MG63 (cell line): Measurements from ENCODE around the gene TFB1M. TPM values are rescaled to one million over a fixed set of nuclear protein-coding genes. Genes with fewer than 3 reads are reported as not detected.
"Not testable (repeated sequence)": the region's sequence is repeated elsewhere in the genome, so short reads cannot be mapped to it uniquely, and the experiment has no call there.

Experiments used
- DNase-seq: peaks from one replicate; pipeline ENCODE4 v3.0.0-alpha.2; 2020
- H3K27me3 ChIP-seq: fragments of 250-450 bp; sonication (Bioruptor Pico); 2 replicates; pipeline ENCODE4 v1.5.1; 2020; ENCODE audit warnings: mild to moderate bottlenecking, moderate library complexity
- H3K36me3 ChIP-seq: fragments of 250-450 bp; sonication (Bioruptor Pico); 2 replicates; pipeline ENCODE4 v1.5.1; 2020; ENCODE audit warnings: mild to moderate bottlenecking, moderate library complexity
- H3K4me3 ChIP-seq: fragments of 250-450 bp; sonication (Bioruptor Pico); 2 replicates; pipeline ENCODE4 v1.5.1; 2020; ENCODE audit warnings: mild to moderate bottlenecking, moderate library complexity
- H3K9me3 ChIP-seq: fragments of 250-450 bp; sonication (Bioruptor Pico); 2 replicates; pipeline ENCODE4 v1.5.1; 2020; ENCODE audit warnings: mild to moderate bottlenecking, moderate library complexity
- total RNA-seq: library from RNA; depleted of rRNA; stranded (reverse); fragments of >200 nt; shearing (Covaris generic); gene quantifications from 2 replicates; pipeline ENCODE4 v1.2.3, GENCODE V29; 2014; ENCODE audit warnings: low replicate concordance; rRNA removed

Gene TFB1M
- 7.1 and 20.6 TPM in 2 replicates for total RNA-seq

- Histone ChIP-seq H3K4me3 (peak within 1 kb of the TSS; percentile 98), H3K36me3 (peaks cover 18% of the 10 kb centered on the region), H3K9me3 (no peaks in the 10 kb centered on the region), H3K27me3 (no peaks in the 10 kb centered on the region)
- peak; percentile 98 for DNase-seq
Measured at GRCh38 chr6:155314092-155314772, at the start of gene TFB1M. TFB1M (minus strand) TSS chr6:155314484; CDS start chr6:155314428, 56 bp downstream.

GRCh38 chr6:155364021-155364420 is 49.7 kb upstream of the TFB1M start:
- H3K27me3 ChIP-seq, H3K36me3 ChIP-seq, H3K4me3 ChIP-seq, H3K9me3 ChIP-seq, DNase-seq: not testable (repeated sequence)

GRCh38 chr6:155362968-155363632 is 48.8 kb upstream of the TFB1M start:
- not testable (repeated sequence) for H3K4me3 ChIP-seq, H3K27me3 ChIP-seq, H3K9me3 ChIP-seq, DNase-seq, H3K36me3 ChIP-seq

GRCh38 chr6:155354167-155354566 is 39.9 kb upstream of the TFB1M start:
- DNase-seq = no peak
- Histone ChIP-seq H3K9me3 (peaks cover 7% of the 10 kb centered on the region), H3K27me3 (no peaks in the 10 kb centered on the region), H3K36me3 (no peaks in the 10 kb centered on the region), H3K4me3 (no peak overlapping the region)

DNA sequence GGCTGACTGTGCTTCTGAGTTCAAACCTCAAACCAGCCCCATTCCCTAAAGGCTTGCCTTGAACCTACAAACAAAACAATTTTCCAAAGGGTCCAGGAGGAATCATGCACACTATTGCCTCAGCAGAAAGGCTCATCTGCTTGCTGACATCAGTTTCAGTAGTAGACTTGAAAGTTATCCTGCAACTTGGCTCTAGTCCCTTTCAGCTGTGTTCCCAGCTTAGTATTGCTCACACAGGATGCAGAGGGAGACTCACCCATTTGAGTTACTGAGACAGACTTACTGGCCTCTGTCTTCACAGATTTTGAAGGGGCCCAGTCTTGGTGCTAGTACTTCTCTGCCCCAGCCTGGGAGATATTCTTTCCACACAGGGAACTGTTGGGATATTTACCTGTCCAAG is 38.5 kb upstream of the TFB1M start:
- no peaks in the 10 kb centered on the region for H3K36me3 ChIP-seq
- DNase-seq = no peak
- peaks cover 7% of the 10 kb centered on the region for H3K9me3 ChIP-seq
- no peaks in the 10 kb centered on the region for H3K27me3 ChIP-seq
- no peak overlapping the region for H3K4me3 ChIP-seq

- H3K27me3 ChIP-seq = no peaks in the 10 kb centered on the region
- DNase-seq = no peak
- no peaks in the 10 kb centered on the region for H3K36me3 ChIP-seq
- H3K9me3 ChIP-seq = peaks cover 7% of the 10 kb centered on the region
- H3K4me3 ChIP-seq = no peak overlapping the region
Measured at GRCh38 chr6:155352130-155352420, 37.8 kb upstream of the TFB1M start.

DNA sequence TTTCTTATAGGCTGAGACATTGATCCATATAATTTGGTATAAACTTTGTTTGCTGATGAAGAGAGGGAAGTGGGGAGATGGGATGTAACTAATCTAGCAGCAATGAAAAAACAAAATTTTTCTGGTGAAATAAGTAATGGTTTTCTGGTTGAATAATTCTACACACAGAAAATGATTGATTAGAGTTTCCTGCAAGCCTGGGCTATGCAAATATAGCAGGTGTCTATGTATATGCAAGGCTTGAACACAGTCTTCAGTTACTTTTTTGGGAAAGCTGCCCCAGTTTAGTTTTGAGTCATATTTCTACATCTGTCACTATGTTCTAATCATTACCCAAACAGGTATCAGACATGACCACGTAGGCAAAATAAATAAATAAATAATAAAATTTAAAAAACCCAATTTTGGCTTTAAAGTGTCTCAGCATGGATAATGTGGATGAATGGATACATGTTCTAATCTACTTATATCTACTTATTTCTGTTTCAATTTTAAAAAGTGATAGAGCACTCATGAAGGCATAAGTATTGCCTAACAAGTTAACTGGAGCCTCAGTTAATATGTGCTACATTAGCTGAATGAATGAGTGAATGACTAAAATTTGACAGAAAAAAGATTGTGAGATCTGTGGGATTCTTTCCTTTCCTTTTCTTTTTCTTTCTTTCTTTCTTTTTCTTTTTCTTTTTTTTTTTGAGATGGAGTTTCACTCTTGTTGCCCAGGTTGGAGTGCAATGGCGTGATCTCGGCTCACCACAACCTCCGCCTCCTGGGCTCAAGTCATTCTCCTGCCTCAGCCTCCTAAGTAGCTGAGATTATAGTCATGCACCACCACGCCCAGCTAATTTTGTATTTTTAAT is 37.2 kb upstream of the TFB1M start:
- Histone ChIP-seq H3K27me3 (no peaks in the 10 kb centered on the region), H3K9me3 (peaks cover 7% of the 10 kb centered on the region), H3K36me3 (no peaks in the 10 kb centered on the region), H3K4me3 (no peak overlapping the region)
- no peak for DNase-seq

GRCh38 chr6:155349956-155350355 is 35.7 kb upstream of the TFB1M start:
- Histone ChIP-seq H3K9me3 (peaks cover 7% of the 10 kb centered on the region), H3K36me3 (no peaks in the 10 kb centered on the region), H3K27me3 (no peaks in the 10 kb centered on the region), H3K4me3 (no peak overlapping the region)
- no peak for DNase-seq

GRCh38 chr6:155349129-155349528 is 34.8 kb upstream of the TFB1M start:
- Histone ChIP-seq H3K9me3 (no peaks in the 10 kb centered on the region), H3K27me3 (no peaks in the 10 kb centered on the region), H3K36me3 (no peaks in the 10 kb centered on the region), H3K4me3 (no peak overlapping the region)
- no peak for DNase-seq

- no peaks in the 10 kb centered on the region for H3K27me3 ChIP-seq
- DNase-seq = no peak
- H3K9me3 ChIP-seq = no peaks in the 10 kb centered on the region
Measured at GRCh38 chr6:155347800-155348199, 33.5 kb upstream of the TFB1M start.

DNA sequence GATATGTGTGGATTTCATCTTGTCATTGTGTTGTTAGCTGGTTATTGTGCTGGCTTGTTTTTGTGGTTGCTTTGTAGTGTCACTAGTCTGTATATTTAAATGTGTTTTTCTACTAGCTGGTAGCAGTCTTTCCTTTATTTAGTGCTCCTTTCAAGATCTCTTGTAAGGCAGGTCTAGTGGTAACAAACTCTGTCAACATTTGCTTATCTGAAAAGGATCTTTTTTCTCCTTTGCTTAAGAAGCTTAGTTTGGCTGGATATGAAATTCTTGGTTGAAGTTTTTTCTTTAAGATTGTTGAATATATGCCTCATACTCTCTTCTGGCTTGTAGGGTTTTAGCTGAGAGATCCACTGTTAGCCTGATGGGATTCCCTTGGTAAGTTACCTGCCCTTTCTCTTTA is 32.7 kb upstream of the TFB1M start:
- DNase-seq = no peak
- Histone ChIP-seq H3K36me3 (no peaks in the 10 kb centered on the region), H3K4me3 (no peak overlapping the region), H3K27me3 (no peaks in the 10 kb centered on the region), H3K9me3 (no peaks in the 10 kb centered on the region)

More at GRCh38 chr6:155347800-155348199, 33.5 kb upstream of the TFB1M start:
- no peaks in the 10 kb centered on the region for H3K36me3 ChIP-seq
- no peak overlapping the region for H3K4me3 ChIP-seq

DNA sequence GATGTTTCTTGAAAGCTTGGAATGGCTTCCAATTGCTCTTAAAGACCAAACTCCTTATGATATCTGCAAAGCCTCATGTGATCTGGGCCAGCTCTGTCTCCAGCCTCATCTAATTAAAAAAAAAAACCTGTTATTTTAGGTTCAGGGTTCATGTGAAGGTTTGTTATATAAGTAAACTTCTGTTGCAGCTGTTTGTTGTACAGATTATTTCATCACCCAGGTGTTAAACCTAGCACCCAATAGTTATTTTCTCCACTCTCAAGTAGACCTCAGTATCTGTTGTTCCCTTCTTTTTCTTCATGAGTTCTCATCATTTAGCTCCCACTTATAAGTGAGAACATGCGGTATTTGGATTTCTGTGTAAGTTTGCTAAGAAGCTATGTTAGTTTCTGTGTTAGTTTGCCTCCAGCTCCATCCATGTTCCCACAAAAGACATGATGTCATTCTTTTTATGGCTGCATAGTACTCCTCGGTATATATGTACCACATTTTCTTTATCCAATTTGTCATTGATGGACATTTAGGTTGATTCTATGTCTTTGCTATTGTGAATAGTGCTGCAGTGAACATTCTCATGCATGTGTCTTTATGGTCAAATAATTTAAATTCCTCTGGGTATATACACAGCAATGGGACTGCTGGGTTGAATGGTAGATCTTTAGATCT is 30.2 kb upstream of the TFB1M start:
- Histone ChIP-seq H3K9me3 (peaks cover 3% of the 10 kb centered on the region; the same call in 1 of the 2 replicates), H3K36me3 (no peaks in the 10 kb centered on the region), H3K4me3 (no peak overlapping the region), H3K27me3 (no peaks in the 10 kb centered on the region)
- no peak for DNase-seq

- Histone ChIP-seq H3K9me3 (peaks cover 5% of the 10 kb centered on the region), H3K36me3 (no peaks in the 10 kb centered on the region), H3K4me3 (no peak overlapping the region), H3K27me3 (no peaks in the 10 kb centered on the region)
- DNase-seq = no peak
Measured at GRCh38 chr6:155341130-155341828, 27.0 kb upstream of the TFB1M start.

DNA sequence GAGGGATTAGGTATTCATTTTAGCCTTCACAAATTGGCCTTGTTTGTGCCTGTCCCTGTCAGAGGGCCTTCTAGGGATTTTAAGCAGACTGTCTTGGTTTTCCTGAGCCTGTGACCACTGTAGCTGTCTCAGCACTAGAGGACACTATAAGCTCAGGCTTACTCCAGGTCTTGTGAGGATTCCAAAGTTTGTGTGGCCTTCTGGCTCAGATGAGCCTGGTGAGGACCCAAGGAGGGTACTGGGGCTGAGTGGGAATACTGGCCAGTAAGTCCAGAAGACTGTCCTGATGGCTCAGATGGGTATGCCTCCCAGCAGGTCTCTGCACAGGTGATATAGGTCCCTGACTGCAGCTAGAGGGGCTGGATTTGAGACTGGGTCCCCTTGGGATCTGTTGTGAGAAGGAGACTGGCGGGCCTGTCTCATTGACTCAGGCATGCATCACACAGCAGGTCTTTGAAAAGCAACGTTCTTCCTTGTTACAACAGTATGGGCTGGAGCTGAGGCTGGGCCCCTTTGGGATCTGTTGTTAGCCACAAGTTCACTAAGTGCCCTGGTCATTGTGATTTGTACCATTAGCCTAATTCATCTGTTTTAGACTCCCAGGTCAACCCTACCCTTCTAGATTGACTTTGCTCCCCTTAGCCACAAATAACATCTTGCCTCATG is 26.3 kb upstream of the TFB1M start:
- DNase-seq = no peak
- H3K9me3 ChIP-seq = peaks cover 5% of the 10 kb centered on the region
- no peak overlapping the region for H3K4me3 ChIP-seq

GRCh38 chr6:155339929-155340328 is 25.6 kb upstream of the TFB1M start:
- not testable (repeated sequence) for H3K27me3 ChIP-seq, DNase-seq, H3K36me3 ChIP-seq, H3K9me3 ChIP-seq, H3K4me3 ChIP-seq

More for the DNA sequence above, 26.3 kb upstream of the TFB1M start:
- no peaks in the 10 kb centered on the region for H3K36me3 ChIP-seq
- H3K27me3 ChIP-seq = no peaks in the 10 kb centered on the region

- H3K36me3 ChIP-seq, H3K9me3 ChIP-seq, DNase-seq, H3K4me3 ChIP-seq, H3K27me3 ChIP-seq: not testable (repeated sequence)
Measured at GRCh38 chr6:155338237-155338636, 24.0 kb upstream of the TFB1M start.
